B cell (primary cell): ENCODE data around the gene CFAP54. TPM values are rescaled to one million over a fixed set of nuclear protein-coding genes. Genes with fewer than 3 reads are reported as not detected.

ENCODE experiments used
- ATAC-seq: fragments of 200-7000 bp; cut with Tn5 transposase; one replicate; pipeline ENCODE4 v1.10.0; 2021; ENCODE audit warnings: low read depth, mild to moderate bottlenecking, moderate number of reproducible peaks, moderate library complexity
- CTCF ChIA-PET: fragments of 350-600 bp; sonication (Branson Sonifier 250); formaldehyde crosslinking; loops from one replicate; lab custom pipeline; 2021; ENCODE audit warnings: antibody characterized with exemption, inconsistent platforms; lab: Charles Lee
- POLR2A ChIA-PET: fragments of 350-600 bp; sonication (Branson Sonifier 250); formaldehyde crosslinking; loops from one replicate; lab custom pipeline; 2021; ENCODE audit warnings: antibody characterized with exemption; lab: Charles Lee
- DNase-seq: peaks from one replicate; pipeline ENCODE4 v3.0.0; 2013
- H2AFZ ChIP-seq: 2 replicates; pipeline ENCODE4 v1.6.1; 2012; ENCODE audit warnings: mild to moderate bottlenecking, low read depth, low read length; ENCODE audit not compliant: insufficient read depth, poor library complexity, severe bottlenecking
- H3K27ac ChIP-seq, 2 donors: 1 replicate in 1 of 2; 2 replicates in 1 of 2; pipeline ENCODE4 v1.5.1; 2012 to 2013; ENCODE audit warnings: low read length in 2 of 2, mild to moderate bottlenecking in 2 of 2, moderate library complexity in 1 of 2
- H3K27me3 ChIP-seq, 4 experiments: fragments of 200-600 bp in 1 of 4; sonication (generic) in 1 of 4; replicated peaks in 1 of 4; 1 replicate in 2 of 4; 2 replicates in 2 of 4; pipeline versions ENCODE4 v1.6.1 to v1.7.0; 2013 to 2016; ENCODE audit warnings: low read length in 3 of 4, mild to moderate bottlenecking in 2 of 4, mixed read lengths in 1 of 4, moderate library complexity in 1 of 4; ENCODE audit not compliant: insufficient read depth in 4 of 4, control insufficient read depth in 3 of 4; ENCODE audit errors: control extremely low read depth in 1 of 4
- H3K36me3 ChIP-seq, 2 experiments: replicated peaks in 1 of 2; 1 replicate in 1 of 2; 2 replicates in 1 of 2; pipeline versions ENCODE4 v1.6.1 to v1.7.1; 2013; ENCODE audit warnings: low read length in 1 of 2; ENCODE audit not compliant: insufficient read depth in 2 of 2, control insufficient read depth in 1 of 2; ENCODE audit errors: control extremely low read depth in 1 of 2, extremely low read depth in 1 of 2
- H3K4me1 ChIP-seq, 2 donors: fragments of 200-600 bp in 1 of 2; sonication (generic) in 1 of 2; 1 replicate in 1 of 2; 2 replicates in 1 of 2; pipeline versions ENCODE4 v1.5.1 to v1.6.1; 2013 to 2017; ENCODE audit warnings: low read length in 2 of 2; ENCODE audit not compliant: control insufficient read depth in 2 of 2, insufficient read depth in 2 of 2
- H3K4me2 ChIP-seq: replicated peaks from 2 replicates; pipeline ENCODE3; 2012; ENCODE audit warnings: mild to moderate bottlenecking, low read depth, low read length; ENCODE audit not compliant: poor library complexity, severe bottlenecking
- H3K4me3 ChIP-seq, 5 experiments: fragments of 200-600 bp in 1 of 5; sonication (generic) in 1 of 5; 1 replicate in 3 of 5; 2 replicates in 2 of 5; pipeline versions ENCODE4 v1.5.1 to v1.7.0; 2011 to 2016; ENCODE audit warnings: low read length in 4 of 5, mild to moderate bottlenecking in 4 of 5, low read depth in 2 of 5, control low read depth in 1 of 5, moderate library complexity in 1 of 5; ENCODE audit not compliant: insufficient read depth in 1 of 5; ENCODE audit errors: control extremely low read depth in 1 of 5, extremely low read depth in 1 of 5
- H3K79me2 ChIP-seq: fragments of 200-600 bp; sonication (generic); one replicate; pipeline ENCODE4 v1.6.0; 2016; ENCODE audit warnings: low read length; ENCODE audit not compliant: control insufficient read depth, insufficient read depth
- H3K9ac ChIP-seq: fragments of 200-600 bp; sonication (generic); 2 replicates; pipeline ENCODE4 v1.6.1; 2017; ENCODE audit warnings: mild to moderate bottlenecking, low read length, moderate library complexity
- H3K9me3 ChIP-seq, 3 donors: one replicate each; pipeline versions ENCODE4 v1.6.1 to v1.7.1; 2013; ENCODE audit warnings: low read length in 2 of 3; ENCODE audit not compliant: control insufficient read depth in 2 of 3, insufficient read depth in 1 of 3; ENCODE audit errors: control extremely low read depth in 1 of 3
- H4K20me1 ChIP-seq: 2 replicates; pipeline ENCODE4 v1.6.0; 2012; ENCODE audit warnings: mild to moderate bottlenecking, low read length; ENCODE audit not compliant: insufficient read depth, control insufficient read depth, poor library complexity, severe bottlenecking
- H3K27ac Mint-ChIP-seq: one replicate; pipeline ENCODE4 v1.8.0; 2021; ENCODE audit warnings: mixed read lengths
- H3K27me3 Mint-ChIP-seq: one replicate; pipeline ENCODE4 v1.8.0; 2021; ENCODE audit warnings: mixed read lengths
- H3K4me1 Mint-ChIP-seq: one replicate; pipeline ENCODE4 v1.8.0; 2021; ENCODE audit warnings: mixed read lengths
- H3K4me3 Mint-ChIP-seq: one replicate; pipeline ENCODE4 v1.8.0; 2021; ENCODE audit warnings: mixed read lengths
- H3K9me3 Mint-ChIP-seq: one replicate; pipeline ENCODE4 v1.8.0; 2022; ENCODE audit warnings: mixed read lengths; ENCODE audit not compliant: insufficient read depth
- EZH2 ChIP-seq: IDR thresholded peaks from 2 replicates; pipeline ENCODE4 v1.6.1; 2012; ENCODE audit warnings: borderline replicate concordance, low read depth, mild to moderate bottlenecking, moderate library complexity, low read length; ENCODE audit not compliant: insufficient read depth, poor library complexity, severe bottlenecking
- WGBS: methylation state at CpG from one replicate; pipeline ENCODE4 v1.1.5; 2013; ENCODE audit warnings: missing lambda C conversion rate; ENCODE audit not compliant: insufficient coverage; 5-methylcytosine and 5-hydroxymethylcytosine counted together
- intact Hi-C: fragments of 100-400 bp; cut with micrococcal nuclease; formaldehyde crosslinking; loops from one replicate; pipeline ENCODE4 v1.10.0; 2022
- polyA plus RNA-seq: library from polyadenylated mRNA; depleted of rRNA; stranded (reverse); fragments of >200 nt; gene quantifications from 2 replicates; pipeline ENCODE4 v1.2.3, GENCODE V29; 2012
- total RNA-seq, 2 donors: library from RNA; stranded (reverse); fragments of 120-200 nt in 1 of 2; gene quantifications; 1 replicate in 1 of 2; 2 replicates in 1 of 2; pipeline versions ENCODE4 v1.2.3 to v1.2.4, GENCODE V29; 2013 to 2022
- TF ChIP-seq, protein P1 (sequence below): fragments of 200-600 bp; IDR thresholded peaks from one replicate; pipeline ENCODE4 v1.8.0; 2022; ENCODE audit warnings: antibody characterized with exemption, mild to moderate bottlenecking

Gene CFAP54
- total and polyA plus RNA-seq, 2 donors (not counting 1 experiment from before 2014, with no cell fraction given): 0.12 to 0.76 TPM

DNA sequence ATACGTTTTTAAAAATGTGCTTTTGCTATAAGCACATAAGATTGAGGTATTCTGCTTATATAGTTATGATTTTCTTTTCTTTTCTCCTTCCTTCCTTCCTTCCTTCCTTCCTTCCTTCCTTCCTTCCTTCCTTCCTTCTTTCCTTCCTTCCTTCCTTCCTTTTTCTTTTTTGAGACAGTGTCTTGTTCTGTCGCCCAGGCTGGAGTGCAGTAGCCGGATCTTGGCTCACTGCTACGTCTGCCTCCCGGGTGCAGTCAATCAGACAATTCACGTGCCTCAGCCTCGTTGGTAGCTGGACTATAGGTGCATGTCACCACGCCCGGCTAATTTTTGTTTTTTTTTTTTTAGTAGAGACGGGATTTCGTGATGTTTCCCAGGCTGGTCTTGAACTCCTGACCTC is 5.8 kb downstream of the CFAP54 start:
- Mint-ChIP-seq H3K4me1 (peaks cover 9% of the 10 kb centered on the region), H3K27me3 (no peaks in the 10 kb centered on the region), H3K27ac (no peak overlapping the region), H3K4me3 (peak overlapping the region; percentile 49), H3K9me3 (no peaks in the 10 kb centered on the region)
- no peaks in the 10 kb centered on the region for H3K9me3 ChIP-seq
- no peaks in the 10 kb centered on the region for H3K36me3 ChIP-seq
- no peaks in the 10 kb centered on the region for H3K79me2 ChIP-seq
- WGBS: 69% methylated on average over 10 of the region's 11 CpGs
- H3K27ac ChIP-seq: no peak overlapping the region
- H3K9ac ChIP-seq: no peak overlapping the region
- DNase-seq (no peak), ATAC-seq (peak; percentile 17)
- TF ChIP-seq, protein P1, sequence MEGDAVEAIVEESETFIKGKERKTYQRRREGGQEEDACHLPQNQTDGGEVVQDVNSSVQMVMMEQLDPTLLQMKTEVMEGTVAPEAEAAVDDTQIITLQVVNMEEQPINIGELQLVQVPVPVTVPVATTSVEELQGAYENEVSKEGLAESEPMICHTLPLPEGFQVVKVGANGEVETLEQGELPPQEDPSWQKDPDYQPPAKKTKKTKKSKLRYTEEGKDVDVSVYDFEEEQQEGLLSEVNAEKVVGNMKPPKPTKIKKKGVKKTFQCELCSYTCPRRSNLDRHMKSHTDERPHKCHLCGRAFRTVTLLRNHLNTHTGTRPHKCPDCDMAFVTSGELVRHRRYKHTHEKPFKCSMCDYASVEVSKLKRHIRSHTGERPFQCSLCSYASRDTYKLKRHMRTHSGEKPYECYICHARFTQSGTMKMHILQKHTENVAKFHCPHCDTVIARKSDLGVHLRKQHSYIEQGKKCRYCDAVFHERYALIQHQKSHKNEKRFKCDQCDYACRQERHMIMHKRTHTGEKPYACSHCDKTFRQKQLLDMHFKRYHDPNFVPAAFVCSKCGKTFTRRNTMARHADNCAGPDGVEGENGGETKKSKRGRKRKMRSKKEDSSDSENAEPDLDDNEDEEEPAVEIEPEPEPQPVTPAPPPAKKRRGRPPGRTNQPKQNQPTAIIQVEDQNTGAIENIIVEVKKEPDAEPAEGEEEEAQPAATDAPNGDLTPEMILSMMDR: no peak
- no peak for TF ChIP-seq EZH2
- H3K4me1 ChIP-seq: peaks cover 9 to 10% of the 10 kb centered on the region in 2 donors
- intact Hi-C loops: no loop called here
- H3K27me3 ChIP-seq: no peaks in the 10 kb centered on the region
- CTCF ChIA-PET: interaction anchor here (1.1 kb wide), 1 partner anchor 22 kb away, joined by 3 read pairs; no protein-coding TSS in a partner anchor
- H4K20me1 ChIP-seq: no peaks in the 10 kb centered on the region
- H3K4me3 ChIP-seq: no peak overlapping the region
- H3K4me2 ChIP-seq: peak overlapping the region; percentile 54
- H2AFZ ChIP-seq: no peak overlapping the region
- POLR2A ChIA-PET: interaction anchor here (0.7 kb wide), 1 partner anchor 196 kb away, joined by 3 read pairs; no protein-coding TSS in a partner anchor

DNA sequence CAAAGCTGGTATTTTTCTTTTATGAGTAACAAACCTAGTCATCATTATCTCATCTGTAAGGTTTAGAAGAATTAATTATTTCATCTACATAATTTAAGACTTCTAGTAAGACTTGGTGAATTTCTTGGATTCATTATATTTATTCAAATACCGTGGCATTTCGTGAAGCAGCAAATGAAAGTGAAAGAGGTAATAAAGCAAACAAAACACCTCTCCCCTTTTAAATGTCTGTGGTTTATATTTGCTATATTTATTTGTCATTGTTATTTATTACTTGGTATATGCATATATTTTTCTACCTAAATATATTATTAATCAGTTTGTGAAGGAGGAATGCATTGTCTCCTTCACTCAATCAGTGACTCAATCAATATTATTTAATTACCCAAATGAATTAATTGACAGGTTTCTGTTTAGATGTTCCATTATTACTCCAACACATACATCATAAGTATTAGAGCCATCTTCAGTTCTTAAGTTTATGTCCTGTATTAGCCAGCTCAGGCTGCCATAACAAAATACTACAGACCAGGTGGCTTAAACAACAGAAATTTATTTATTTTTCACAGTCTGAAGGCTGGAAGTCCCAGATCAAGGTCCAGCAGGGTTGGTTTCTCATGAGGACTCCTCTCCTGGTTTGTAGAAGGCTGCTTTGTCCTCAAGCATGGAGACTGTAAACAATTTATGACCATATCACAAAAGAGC is 6.6 kb downstream of the CFAP54 start:
- POLR2A ChIA-PET: no interaction called here
- CTCF ChIA-PET: interaction anchor here (1.1 to 2.4 kb wide), 2 partner anchors 20 to 21 kb away, joined by 3 to 12 read pairs; no protein-coding TSS in a partner anchor
- ATAC-seq (no peak), DNase-seq (no peak)
- no peaks in the 10 kb centered on the region for H3K36me3 ChIP-seq
- peak overlapping the region; percentile 54 for H3K4me2 ChIP-seq
- H3K4me3 ChIP-seq: no peak overlapping the region
- H3K9me3 ChIP-seq: no peaks in the 10 kb centered on the region
- WGBS: no CpG with 5 or more reads among the region's 2 CpGs
- no peak overlapping the region for H3K9ac ChIP-seq
- H3K27ac ChIP-seq: no peak overlapping the region
- Mint-ChIP-seq H3K4me1 (peaks cover 15% of the 10 kb centered on the region), H3K4me3 (no peak overlapping the region), H3K9me3 (no peaks in the 10 kb centered on the region), H3K27ac (no peak overlapping the region), H3K27me3 (no peaks in the 10 kb centered on the region)
- peak overlapping the region; percentile 42 for H2AFZ ChIP-seq
- peaks cover 15 to 16% of the 10 kb centered on the region in 2 donors for H3K4me1 ChIP-seq
- TF ChIP-seq, protein P1: no peak
- TF ChIP-seq EZH2: no peak
- H3K79me2 ChIP-seq: no peaks in the 10 kb centered on the region
- intact Hi-C loops: no loop called here
- no peaks in the 10 kb centered on the region for H4K20me1 ChIP-seq
- no peaks in the 10 kb centered on the region for H3K27me3 ChIP-seq
